NB4 (cell line): ENCODE results near the gene TSBP1.

ENCODE experiments used
- CTCF ChIP-seq: IDR thresholded peaks from one replicate; pipeline ENCODE4 v1.5.1; 2012; ENCODE audit warnings: low read depth, low read length
- MAX ChIP-seq: IDR thresholded peaks from 2 replicates; pipeline ENCODE4 v1.6.1; 2011; ENCODE audit warnings: low read depth, low read length
- MYC ChIP-seq: IDR thresholded peaks from 2 replicates; pipeline ENCODE4 v1.6.1; 2011; ENCODE audit warnings: low read depth, low read length
- POLR2A ChIP-seq: IDR thresholded peaks from 2 replicates; pipeline ENCODE4 v1.6.1; 2011; ENCODE audit warnings: mild to moderate bottlenecking; ENCODE audit not compliant: insufficient read length; ENCODE audit errors: extremely low read depth

- TF ChIP-seq POLR2A (no peak), MAX (no peak), CTCF (no peak), MYC (no peak)
Measured at GRCh38 chr6:32318501-32318900, 53.2 kb downstream of the TSBP1 start.
